Measurements from ENCODE around the gene GSG1L.

The GSG1L gene

DNA sequence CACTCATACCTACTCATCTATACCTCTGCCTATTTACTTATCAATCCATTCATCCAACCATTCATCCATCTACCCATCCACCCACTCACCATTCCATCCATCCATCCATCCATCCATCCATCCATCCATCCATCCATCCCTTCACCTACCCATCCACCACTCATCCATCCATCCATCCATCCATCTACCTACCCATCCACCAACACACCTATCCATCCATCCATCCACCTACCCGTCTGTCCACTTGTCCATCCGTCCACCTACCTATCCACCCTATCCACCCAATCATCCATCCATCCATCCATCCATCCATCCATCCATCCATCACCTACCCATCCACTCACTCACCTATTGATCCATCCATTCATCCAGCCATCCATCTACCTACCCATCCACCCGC lies 235.7 kb downstream of the GSG1L start:
- Histone ChIP-seq H3K27ac (replicated peaks) (no peak overlapping the region), H3K27me3 (ENCODE audit: insufficient read depth, poor library complexity, severe bottlenecking) (no peaks in the 10 kb centered on the region), H3K4me3 (replicated peaks; ENCODE audit: insufficient read depth, low read length) (no peak overlapping the region)
- no peak for TF ChIP-seq GABPA (IDR thresholded peaks at IDR 0.05; ENCODE audit: low read depth)
- TF ChIP-seq, protein P1, sequence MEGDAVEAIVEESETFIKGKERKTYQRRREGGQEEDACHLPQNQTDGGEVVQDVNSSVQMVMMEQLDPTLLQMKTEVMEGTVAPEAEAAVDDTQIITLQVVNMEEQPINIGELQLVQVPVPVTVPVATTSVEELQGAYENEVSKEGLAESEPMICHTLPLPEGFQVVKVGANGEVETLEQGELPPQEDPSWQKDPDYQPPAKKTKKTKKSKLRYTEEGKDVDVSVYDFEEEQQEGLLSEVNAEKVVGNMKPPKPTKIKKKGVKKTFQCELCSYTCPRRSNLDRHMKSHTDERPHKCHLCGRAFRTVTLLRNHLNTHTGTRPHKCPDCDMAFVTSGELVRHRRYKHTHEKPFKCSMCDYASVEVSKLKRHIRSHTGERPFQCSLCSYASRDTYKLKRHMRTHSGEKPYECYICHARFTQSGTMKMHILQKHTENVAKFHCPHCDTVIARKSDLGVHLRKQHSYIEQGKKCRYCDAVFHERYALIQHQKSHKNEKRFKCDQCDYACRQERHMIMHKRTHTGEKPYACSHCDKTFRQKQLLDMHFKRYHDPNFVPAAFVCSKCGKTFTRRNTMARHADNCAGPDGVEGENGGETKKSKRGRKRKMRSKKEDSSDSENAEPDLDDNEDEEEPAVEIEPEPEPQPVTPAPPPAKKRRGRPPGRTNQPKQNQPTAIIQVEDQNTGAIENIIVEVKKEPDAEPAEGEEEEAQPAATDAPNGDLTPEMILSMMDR (IDR thresholded peaks at IDR 0.05; ENCODE audit: insufficient read depth, low read length): no peak
- TF ChIP-seq, protein P2, sequence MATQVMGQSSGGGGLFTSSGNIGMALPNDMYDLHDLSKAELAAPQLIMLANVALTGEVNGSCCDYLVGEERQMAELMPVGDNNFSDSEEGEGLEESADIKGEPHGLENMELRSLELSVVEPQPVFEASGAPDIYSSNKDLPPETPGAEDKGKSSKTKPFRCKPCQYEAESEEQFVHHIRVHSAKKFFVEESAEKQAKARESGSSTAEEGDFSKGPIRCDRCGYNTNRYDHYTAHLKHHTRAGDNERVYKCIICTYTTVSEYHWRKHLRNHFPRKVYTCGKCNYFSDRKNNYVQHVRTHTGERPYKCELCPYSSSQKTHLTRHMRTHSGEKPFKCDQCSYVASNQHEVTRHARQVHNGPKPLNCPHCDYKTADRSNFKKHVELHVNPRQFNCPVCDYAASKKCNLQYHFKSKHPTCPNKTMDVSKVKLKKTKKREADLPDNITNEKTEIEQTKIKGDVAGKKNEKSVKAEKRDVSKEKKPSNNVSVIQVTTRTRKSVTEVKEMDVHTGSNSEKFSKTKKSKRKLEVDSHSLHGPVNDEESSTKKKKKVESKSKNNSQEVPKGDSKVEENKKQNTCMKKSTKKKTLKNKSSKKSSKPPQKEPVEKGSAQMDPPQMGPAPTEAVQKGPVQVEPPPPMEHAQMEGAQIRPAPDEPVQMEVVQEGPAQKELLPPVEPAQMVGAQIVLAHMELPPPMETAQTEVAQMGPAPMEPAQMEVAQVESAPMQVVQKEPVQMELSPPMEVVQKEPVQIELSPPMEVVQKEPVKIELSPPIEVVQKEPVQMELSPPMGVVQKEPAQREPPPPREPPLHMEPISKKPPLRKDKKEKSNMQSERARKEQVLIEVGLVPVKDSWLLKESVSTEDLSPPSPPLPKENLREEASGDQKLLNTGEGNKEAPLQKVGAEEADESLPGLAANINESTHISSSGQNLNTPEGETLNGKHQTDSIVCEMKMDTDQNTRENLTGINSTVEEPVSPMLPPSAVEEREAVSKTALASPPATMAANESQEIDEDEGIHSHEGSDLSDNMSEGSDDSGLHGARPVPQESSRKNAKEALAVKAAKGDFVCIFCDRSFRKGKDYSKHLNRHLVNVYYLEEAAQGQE (IDR thresholded peaks at IDR 0.05; ENCODE audit: insufficient replicate concordance, low read depth): no peak
- TF ChIP-seq POLR2AphosphoS5 (IDR thresholded peaks at IDR 0.05; ENCODE audit: low read depth): no peak
- TF ChIP-seq SPI1 (IDR thresholded peaks at IDR 0.05; ENCODE audit: borderline replicate concordance, low read depth): no peak
- DNase-seq (ENCODE audit: low read depth in 1 of 2, low spot score in 1 of 2): no peak

DNA sequence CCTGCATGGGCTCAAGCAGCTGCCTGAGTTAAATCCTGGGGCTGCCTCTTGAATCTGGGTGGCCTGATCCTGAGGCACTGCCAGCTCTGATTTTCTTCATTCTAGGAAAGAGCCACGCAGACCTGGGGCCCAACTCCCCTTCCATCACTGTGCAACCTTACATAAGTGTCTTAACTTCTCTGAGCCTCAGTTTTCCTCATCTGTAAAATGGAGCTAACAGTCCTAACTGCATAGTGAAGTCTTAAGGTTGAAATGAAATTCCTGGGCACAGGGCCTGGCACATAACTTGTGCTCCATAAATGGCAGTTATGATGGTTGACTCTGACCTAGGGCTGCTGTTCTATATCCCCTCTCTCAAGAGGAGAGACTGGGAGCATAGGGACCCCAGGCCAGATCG lies 236.6 kb downstream of the GSG1L start:
- Histone ChIP-seq H3K27me3 (ENCODE audit: insufficient read depth, poor library complexity, severe bottlenecking) (no peaks in the 10 kb centered on the region), H3K4me3 (replicated peaks; ENCODE audit: insufficient read depth, low read length) (no peak overlapping the region), H3K27ac (replicated peaks) (no peak overlapping the region)
- DNase-seq (ENCODE audit: low read depth in 1 of 2, low spot score in 1 of 2): no peak
- TF ChIP-seq, protein P2 (IDR thresholded peaks at IDR 0.05; ENCODE audit: insufficient replicate concordance, low read depth): no peak
- TF ChIP-seq POLR2AphosphoS5 (IDR thresholded peaks at IDR 0.05; ENCODE audit: low read depth): no peak
- TF ChIP-seq, protein P1 (IDR thresholded peaks at IDR 0.05; ENCODE audit: insufficient read depth, low read length): no peak
- no peak for TF ChIP-seq GABPA (IDR thresholded peaks at IDR 0.05; ENCODE audit: low read depth)
- no peak for TF ChIP-seq SPI1 (IDR thresholded peaks at IDR 0.05; ENCODE audit: borderline replicate concordance, low read depth)

DNA sequence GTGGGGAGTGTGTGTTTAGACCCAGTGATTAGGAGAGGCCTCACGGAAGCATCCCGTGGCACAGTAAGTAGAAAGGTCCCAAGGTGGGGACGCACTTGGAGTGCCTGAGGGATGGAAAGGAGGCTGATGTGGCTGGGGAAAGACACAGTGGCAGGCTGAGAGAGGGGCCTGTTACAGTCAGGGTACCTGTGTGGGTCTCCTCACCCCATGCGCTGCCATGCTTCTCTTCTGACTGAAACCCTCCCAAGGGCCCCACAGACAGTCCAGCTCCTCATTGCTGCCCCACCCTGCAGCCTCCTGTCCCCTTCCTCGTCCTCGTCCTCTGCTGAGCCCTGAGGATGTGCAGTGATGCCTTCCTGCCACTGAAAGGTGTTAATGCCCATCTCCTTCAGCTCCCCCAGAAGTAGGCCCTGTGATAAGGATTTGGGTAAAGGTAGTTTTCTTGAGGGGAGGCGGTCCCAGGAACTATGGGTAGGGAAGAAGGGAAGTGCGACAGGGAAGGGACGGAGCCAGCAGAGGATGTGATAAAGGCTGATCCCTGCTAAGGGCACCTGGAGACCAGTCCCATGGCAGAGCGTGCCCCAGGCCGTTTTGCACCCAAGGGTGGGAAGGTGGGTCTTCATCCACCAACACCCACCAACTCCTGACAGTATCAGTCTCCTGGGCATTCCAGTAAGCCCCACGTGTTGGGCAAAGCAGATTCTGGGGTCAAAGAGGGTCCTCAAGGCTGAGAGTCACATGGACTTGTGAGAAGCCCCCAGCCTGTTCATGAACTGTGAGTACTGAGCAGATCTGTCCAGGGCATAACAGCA lies 237.2 kb downstream of the GSG1L start:
- Histone ChIP-seq H3K27me3 (ENCODE audit: insufficient read depth, poor library complexity, severe bottlenecking) (no peaks in the 10 kb centered on the region), H3K27ac (replicated peaks) (no peak overlapping the region), H3K4me3 (replicated peaks; ENCODE audit: insufficient read depth, low read length) (no peak overlapping the region)
- TF ChIP-seq POLR2AphosphoS5 (IDR thresholded peaks at IDR 0.05; ENCODE audit: low read depth): no peak
- TF ChIP-seq, protein P1 (IDR thresholded peaks at IDR 0.05; ENCODE audit: insufficient read depth, low read length): no peak
- TF ChIP-seq GABPA (IDR thresholded peaks at IDR 0.05; ENCODE audit: low read depth): no peak
- no peak for TF ChIP-seq SPI1 (IDR thresholded peaks at IDR 0.05; ENCODE audit: borderline replicate concordance, low read depth)
- TF ChIP-seq, protein P2 (IDR thresholded peaks at IDR 0.05; ENCODE audit: insufficient replicate concordance, low read depth): no peak
- no peak for DNase-seq (ENCODE audit: low read depth in 1 of 2, low spot score in 1 of 2)

Data from HL-60 (cell line).